Esophagus muscularis mucosa (tissue), 4 donors: ENCODE data around the gene IL18R1.

ENCODE experiments used
- CTCF ChIP-seq, 3 experiments: fragments of 200-600 bp in 2 of 3; fragments of 450-650 bp in 1 of 3; sonication (generic) in 2 of 3; IDR thresholded peaks; one replicate each; pipeline ENCODE4 v1.5.1; 2017 to 2019; ENCODE audit warnings: antibody characterized with exemption in 3 of 3, mild to moderate bottlenecking in 2 of 3, moderate library complexity in 1 of 3
- EP300 ChIP-seq: sonication (generic); formaldehyde crosslinking; IDR thresholded peaks from one replicate; pipeline ENCODE4 v1.6.1; 2017; ENCODE audit warnings: antibody characterized with exemption
- POLR2A ChIP-seq: fragments of 450-650 bp; IDR thresholded peaks from one replicate; pipeline ENCODE4 v1.6.1; 2017; ENCODE audit warnings: antibody characterized with exemption, moderate library complexity, mild to moderate bottlenecking, low read depth

GRCh38 chr2:102439065-102439695 lies 83.6 kb downstream of the IL18R1 start:
- TF ChIP-seq CTCF (IDR thresholded peaks at IDR 0.05) (no peak), EP300 (no peak), POLR2A (no peak)
